ENCODE measurements around the gene NMNAT3.
"Not testable (repeated sequence)": the region's sequence is repeated elsewhere in the genome, so short reads cannot be mapped to it uniquely, and the experiment has no call there.

- TF ChIP-seq CTCF (IDR thresholded peaks at IDR 0.05); ATF3 (CRISPR knock-in tag; conservative IDR thresholded peaks at IDR 0.05); CREB1 (CRISPR knock-in tag; IDR thresholded peaks at IDR 0.05); PREB (CRISPR knock-in tag; IDR thresholded peaks at IDR 0.05; ENCODE audit: borderline replicate concordance); ZNF232 (CRISPR knock-in tag; IDR thresholded peaks at IDR 0.05); ELF4 (CRISPR knock-in tag; IDR thresholded peaks at IDR 0.05; ENCODE audit: low read depth): not testable (repeated sequence)
These were observed 86.6 kb downstream of the NMNAT3 start for GRCh38 chr3:139591186-139591585.

Measured in WTC11 (cell line).